Uterus (tissue), 2 donors: ENCODE data around the gene PLBD1.

Experiments
- POLR2A ChIP-seq, 2 donors: fragments of 450-650 bp; IDR thresholded peaks; one replicate each; pipeline ENCODE4 v1.6.1; 2016; ENCODE audit warnings: antibody characterized with exemption in 2 of 2, mild to moderate bottlenecking in 1 of 2, moderate library complexity in 1 of 2
- TF ChIP-seq, protein P1 (sequence below), 4 experiments: fragments of 200-600 bp in 2 of 4; fragments of 450-650 bp in 2 of 4; sonication (generic) in 2 of 4; IDR thresholded peaks; one replicate each; pipeline ENCODE4 v1.5.1; 2016 to 2019; ENCODE audit warnings: antibody characterized with exemption in 4 of 4, mild to moderate bottlenecking in 2 of 4, moderate library complexity in 1 of 4

- TF ChIP-seq, protein P1, sequence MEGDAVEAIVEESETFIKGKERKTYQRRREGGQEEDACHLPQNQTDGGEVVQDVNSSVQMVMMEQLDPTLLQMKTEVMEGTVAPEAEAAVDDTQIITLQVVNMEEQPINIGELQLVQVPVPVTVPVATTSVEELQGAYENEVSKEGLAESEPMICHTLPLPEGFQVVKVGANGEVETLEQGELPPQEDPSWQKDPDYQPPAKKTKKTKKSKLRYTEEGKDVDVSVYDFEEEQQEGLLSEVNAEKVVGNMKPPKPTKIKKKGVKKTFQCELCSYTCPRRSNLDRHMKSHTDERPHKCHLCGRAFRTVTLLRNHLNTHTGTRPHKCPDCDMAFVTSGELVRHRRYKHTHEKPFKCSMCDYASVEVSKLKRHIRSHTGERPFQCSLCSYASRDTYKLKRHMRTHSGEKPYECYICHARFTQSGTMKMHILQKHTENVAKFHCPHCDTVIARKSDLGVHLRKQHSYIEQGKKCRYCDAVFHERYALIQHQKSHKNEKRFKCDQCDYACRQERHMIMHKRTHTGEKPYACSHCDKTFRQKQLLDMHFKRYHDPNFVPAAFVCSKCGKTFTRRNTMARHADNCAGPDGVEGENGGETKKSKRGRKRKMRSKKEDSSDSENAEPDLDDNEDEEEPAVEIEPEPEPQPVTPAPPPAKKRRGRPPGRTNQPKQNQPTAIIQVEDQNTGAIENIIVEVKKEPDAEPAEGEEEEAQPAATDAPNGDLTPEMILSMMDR (IDR thresholded peaks at IDR 0.05): no peak
- no peak for TF ChIP-seq POLR2A (IDR thresholded peaks at IDR 0.05)
Observed at GRCh38 chr12:14482886-14483285, 84.8 kb downstream of the PLBD1 start.
